ENCODE measurements around the gene RCBTB2.
"Not testable (repeated sequence)": the region's sequence is repeated elsewhere in the genome, so short reads cannot be mapped to it uniquely, and the experiment has no call there.

Gene RCBTB2

DNA sequence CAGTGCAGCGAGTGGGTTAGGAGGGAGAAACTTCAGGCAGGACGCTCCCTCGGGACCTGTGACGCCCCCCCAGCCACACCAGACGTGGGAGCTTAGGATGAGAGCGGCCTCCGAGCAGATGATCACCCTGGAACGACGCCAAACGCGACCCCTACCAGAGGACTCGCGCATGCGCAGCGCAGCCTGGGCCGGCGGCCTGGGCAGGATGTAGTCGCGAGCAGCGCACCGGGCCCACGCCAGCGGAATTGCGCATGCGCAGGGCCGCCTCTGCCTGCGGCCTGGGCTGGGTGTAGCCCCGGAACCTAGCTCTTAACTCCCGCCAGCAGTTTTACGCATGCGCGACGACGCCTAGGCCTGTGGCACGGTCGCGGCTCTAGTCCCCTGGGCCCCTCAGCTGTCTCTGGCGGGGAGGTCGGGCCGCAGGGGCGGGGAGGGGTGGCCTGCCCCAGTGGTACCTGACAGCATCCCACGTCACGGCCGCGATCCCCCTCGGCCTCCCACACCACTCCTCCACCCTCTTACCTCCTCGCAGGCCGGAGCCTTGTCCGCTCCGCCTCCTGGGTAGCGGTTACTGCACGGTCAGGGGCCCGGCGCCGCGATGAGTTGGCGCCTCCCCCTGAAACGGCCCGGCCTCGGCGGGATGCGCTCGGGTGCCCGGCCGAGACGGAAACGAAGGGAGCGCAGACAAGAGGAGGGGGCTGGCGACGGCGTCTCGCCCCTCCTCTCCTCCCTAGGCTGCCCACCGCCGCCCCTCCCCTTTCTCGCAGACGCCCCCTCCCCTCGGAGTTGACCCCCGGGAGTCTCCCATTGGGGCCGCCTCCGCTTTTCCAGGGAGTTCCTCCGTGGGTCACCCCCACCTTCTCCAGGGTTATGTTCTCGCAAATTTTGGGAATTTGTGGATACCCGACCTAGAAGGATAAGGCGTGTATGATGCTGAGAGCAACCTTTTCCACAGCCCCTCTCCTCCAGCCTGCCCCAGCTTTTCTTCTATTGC, at the start of gene RCBTB2:
Gene RCBTB2, minus strand, starts transcription at position 575 of the 994 bp plus-strand sequence. CDS start 11,141 bp downstream, outside the sequence.
- peak; percentile 99 for DNase-seq

DNA sequence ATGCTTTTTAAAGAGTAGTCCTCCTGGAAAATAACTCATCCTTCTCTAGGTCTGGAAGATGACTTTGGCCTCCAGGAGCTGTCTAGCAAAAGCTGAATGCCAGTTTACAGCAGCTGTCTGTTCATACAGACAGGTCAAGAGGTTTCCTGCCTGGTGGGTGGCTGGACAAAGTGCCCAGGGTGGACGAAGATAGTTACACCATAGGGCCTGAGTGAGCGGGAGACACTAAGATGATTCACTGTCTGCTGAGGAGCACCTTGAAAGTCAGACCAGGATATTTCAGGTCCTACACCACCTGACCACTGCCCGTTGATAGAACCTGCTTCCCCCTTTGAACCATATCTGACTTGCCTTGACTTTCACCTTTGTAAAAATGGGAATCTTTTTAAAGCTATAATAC, 49.2 kb upstream of the RCBTB2 start:
- no peak for DNase-seq

- DNase-seq = no peak
Measured at GRCh38 chr13:48580896-48581295, 48.0 kb upstream of the RCBTB2 start.

- DNase-seq = peak; percentile 86
Measured at GRCh38 chr13:48580185-48580803, 47.4 kb upstream of the RCBTB2 start.

DNA sequence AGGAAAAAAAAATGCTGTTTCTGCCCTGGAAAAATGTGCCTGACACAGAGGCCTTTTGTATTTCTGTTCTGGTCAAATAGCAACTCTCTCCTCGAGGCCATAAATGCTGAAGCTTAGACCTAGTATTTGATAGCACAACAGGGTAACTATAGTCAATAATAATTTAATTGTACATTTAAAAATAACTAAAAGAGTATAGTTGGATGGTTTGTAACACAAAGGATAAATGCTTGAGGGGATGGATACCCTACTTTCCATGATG, 47.0 kb upstream of the RCBTB2 start:
- not testable (repeated sequence) for DNase-seq

GRCh38 chr13:48579165-48579918, 46.5 kb upstream of the RCBTB2 start:
- DNase-seq = peak; percentile 72

DNA sequence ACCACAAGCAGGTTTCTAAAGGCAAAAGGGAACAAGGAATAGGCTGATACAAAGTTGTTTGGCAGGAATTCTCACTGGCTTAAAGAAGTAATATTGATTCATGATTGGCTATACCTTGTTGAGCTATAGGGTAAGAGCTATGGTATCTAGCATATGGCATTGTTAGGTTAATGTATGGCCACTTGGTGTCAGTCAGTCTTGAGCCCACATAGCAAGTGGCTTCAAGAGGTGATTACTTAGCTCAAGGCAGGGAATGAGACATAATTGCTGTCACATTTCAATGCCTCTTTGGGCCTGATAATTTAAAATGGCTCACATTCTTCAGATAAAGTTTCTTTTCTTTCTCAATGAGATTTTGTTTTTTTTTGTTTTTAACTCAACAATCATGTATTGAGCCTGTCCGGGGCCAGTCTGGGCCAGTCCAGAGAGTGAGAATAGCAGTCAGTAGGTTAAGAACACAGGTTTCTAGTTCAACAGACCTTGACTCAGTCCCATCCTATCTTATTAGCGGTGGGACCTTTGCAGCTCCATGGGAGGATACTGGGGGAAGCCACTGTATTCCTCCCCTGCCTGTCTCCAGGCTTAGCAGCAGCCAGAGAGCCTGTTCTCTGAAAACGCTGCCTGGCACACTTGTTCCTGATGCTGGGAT, 45.8 kb upstream of the RCBTB2 start:
- no peak for DNase-seq

GRCh38 chr13:48576448-48577010, 43.6 kb upstream of the RCBTB2 start:
- DNase-seq = no peak

DNA sequence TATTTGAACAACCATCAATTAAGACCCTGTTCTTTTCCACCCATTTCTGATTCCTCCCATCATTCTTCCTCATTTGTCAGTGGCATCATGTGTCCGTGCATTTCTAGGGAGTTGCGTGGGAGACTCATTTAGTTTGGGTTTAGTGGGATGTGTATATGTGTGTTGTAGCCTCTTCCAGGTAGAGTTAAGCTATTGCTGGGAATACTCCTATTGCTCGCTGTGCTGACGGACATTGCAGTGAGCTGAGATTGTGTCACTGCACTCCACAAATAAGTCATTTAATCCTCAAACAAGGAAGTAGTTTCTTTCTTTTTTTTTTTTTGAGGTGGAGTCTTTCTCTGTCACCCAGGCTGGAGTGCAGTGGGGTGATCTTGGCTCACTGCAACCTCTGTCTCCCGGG, 42.2 kb upstream of the RCBTB2 start:
- no peak for DNase-seq

- DNase-seq = no peak
Measured at GRCh38 chr13:48574041-48574796, 41.3 kb upstream of the RCBTB2 start.

GRCh38 chr13:48573213-48574007, 40.5 kb upstream of the RCBTB2 start:
- DNase-seq = no peak

GRCh38 chr13:48571126-48571913, 38.4 kb upstream of the RCBTB2 start:
- DNase-seq = no peak

GRCh38 chr13:48570216-48570828, 37.4 kb upstream of the RCBTB2 start:
- DNase-seq = no peak

GRCh38 chr13:48569104-48569666, 36.3 kb upstream of the RCBTB2 start:
- DNase-seq = no peak

GRCh38 chr13:48568370-48569103, 35.7 kb upstream of the RCBTB2 start:
- no peak for DNase-seq

DNA sequence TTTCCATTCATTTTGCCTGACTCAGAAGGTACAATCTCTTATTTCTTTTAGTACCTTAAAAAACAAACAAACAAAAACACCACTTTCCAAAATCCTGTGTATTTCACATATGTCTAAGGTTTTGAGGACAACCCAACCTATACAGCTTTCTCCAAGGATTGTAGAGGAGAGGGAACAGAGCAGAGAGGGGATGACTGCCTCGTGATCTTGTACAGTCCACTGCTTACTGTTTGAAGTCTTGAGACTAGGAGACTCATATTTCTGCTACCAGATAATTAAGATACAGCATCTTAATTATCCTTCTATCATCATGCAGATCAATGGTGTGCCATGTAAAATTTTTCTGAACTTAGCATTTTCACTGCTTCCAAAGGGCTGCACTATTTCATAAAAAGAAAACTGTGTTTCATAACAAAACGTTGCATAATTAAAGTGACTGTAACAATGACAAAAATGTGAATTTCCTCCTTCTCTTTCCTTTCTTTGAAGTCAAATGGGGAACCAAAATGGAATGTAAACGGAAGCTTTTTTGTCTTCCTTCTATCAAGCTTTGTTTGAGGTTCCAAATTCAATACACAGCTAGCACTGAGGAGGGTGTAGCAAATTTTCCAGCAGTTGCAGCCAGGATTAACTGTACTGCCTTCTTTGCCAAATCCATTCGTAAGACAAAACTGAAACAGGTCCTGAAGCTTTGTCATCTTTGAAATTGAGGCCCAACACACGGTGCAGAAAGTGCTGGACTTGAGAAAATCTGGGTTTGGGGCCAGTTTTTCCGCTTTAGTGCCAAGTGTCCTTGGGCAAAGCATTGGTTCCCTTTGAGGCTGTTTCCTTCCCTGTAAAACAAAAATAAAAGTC, 34.9 kb upstream of the RCBTB2 start:
- peak; percentile 63 for DNase-seq

GRCh38 chr13:48564056-48564455, 31.2 kb upstream of the RCBTB2 start:
- DNase-seq = peak; percentile 73

DNA sequence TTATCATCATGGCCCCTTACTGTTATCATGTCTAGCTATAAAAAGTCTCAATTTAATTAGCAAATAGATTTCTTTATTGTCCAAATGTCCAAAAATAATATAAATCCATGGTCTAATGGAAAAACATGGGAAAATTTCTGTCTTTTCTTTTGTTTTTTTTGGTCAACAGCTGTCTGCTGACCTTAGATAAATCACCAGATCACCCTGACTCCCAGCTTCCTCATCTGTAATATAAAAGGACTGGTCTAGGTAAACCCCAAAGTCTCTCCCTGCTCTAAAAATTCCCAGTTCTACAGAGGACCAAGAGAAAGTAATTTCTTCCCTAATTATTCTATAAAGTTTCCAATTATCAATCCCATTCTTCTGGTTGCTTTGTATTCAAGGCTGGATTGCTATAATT, 30.7 kb upstream of the RCBTB2 start:
- DNase-seq = no peak
